Measurements from ENCODE around the gene DOCK1.

The DOCK1 gene

GRCh38 chr10:127357265-127357664 lies 452.0 kb downstream of the DOCK1 start:
- no peak overlapping the region for H3K23ac ChIP-seq (ENCODE audit: low read length)
- H3K4ac ChIP-seq (ENCODE audit: low read depth, low read length), result no peak overlapping the region
- H2BK15ac ChIP-seq (replicated peaks; ENCODE audit: low read depth), result no peak overlapping the region
- H3K27me3 ChIP-seq (ENCODE audit: insufficient read depth, low read length, poor library complexity), result no peaks in the 10 kb centered on the region
- no peak overlapping the region for H3K56ac ChIP-seq (ENCODE audit: low read length)
- H2BK120ac ChIP-seq (ENCODE audit: low read depth, low read length), result no peak overlapping the region
- no peak overlapping the region for H4K5ac ChIP-seq (ENCODE audit: low read length)
- no peak overlapping the region for H3K18ac ChIP-seq (ENCODE audit: low read length)
- no peak overlapping the region for H3K9ac ChIP-seq (ENCODE audit: low read length)
- H4K8ac ChIP-seq (ENCODE audit: low read depth, low read length), result no peak overlapping the region
- H2BK5ac ChIP-seq (ENCODE audit: low read length), result no peak overlapping the region
- H3K36me3 ChIP-seq (ENCODE audit: control insufficient read depth, insufficient read depth, low read length), result no peaks in the 10 kb centered on the region
- no CpG with 5 or more reads among the region's 6 CpGs for WGBS (ENCODE audit: extremely low coverage, insufficient coverage, low lambda C conversion rate)
- H3K27ac ChIP-seq (ENCODE audit: low read depth, low read length), result no peak overlapping the region
- no peak overlapping the region for H3K4me2 ChIP-seq (ENCODE audit: low read length)
- no peaks in the 10 kb centered on the region for H3K79me1 ChIP-seq (ENCODE audit: low read length)
- no peak for DNase-seq
- H2AK5ac ChIP-seq (ENCODE audit: low read length), result no peak overlapping the region
- no peaks in the 10 kb centered on the region for H3K79me2 ChIP-seq (ENCODE audit: control insufficient read depth, insufficient read depth, low read length)
- H3K4me3 ChIP-seq (ENCODE audit: low read length), result no peak overlapping the region
- H3K4me1 ChIP-seq (ENCODE audit: control insufficient read depth, low read depth, low read length), result no peaks in the 10 kb centered on the region

GRCh38 chr10:127358337-127358736 lies 453.1 kb downstream of the DOCK1 start:
- no peak overlapping the region for H2BK5ac ChIP-seq (ENCODE audit: low read length)
- no peak overlapping the region for H2AK5ac ChIP-seq (ENCODE audit: low read length)
- H3K4ac ChIP-seq (ENCODE audit: low read depth, low read length), result no peak overlapping the region
- H3K79me2 ChIP-seq (ENCODE audit: control insufficient read depth, insufficient read depth, low read length), result no peaks in the 10 kb centered on the region
- no peak overlapping the region for H4K8ac ChIP-seq (ENCODE audit: low read depth, low read length)
- H3K56ac ChIP-seq (ENCODE audit: low read length), result no peak overlapping the region
- H3K79me1 ChIP-seq (ENCODE audit: low read length), result no peaks in the 10 kb centered on the region
- no peak overlapping the region for H4K5ac ChIP-seq (ENCODE audit: low read length)
- H2BK120ac ChIP-seq (ENCODE audit: low read depth, low read length), result no peak overlapping the region
- no peak overlapping the region for H3K27ac ChIP-seq (ENCODE audit: low read depth, low read length)
- H3K4me2 ChIP-seq (ENCODE audit: low read length), result no peak overlapping the region
- no peak overlapping the region for H3K18ac ChIP-seq (ENCODE audit: low read length)
- no peak overlapping the region for H3K23ac ChIP-seq (ENCODE audit: low read length)
- H3K27me3 ChIP-seq (ENCODE audit: insufficient read depth, low read length, poor library complexity), result no peaks in the 10 kb centered on the region
- no peak for DNase-seq
- no peak overlapping the region for H3K9ac ChIP-seq (ENCODE audit: low read length)
- no peaks in the 10 kb centered on the region for H3K4me1 ChIP-seq (ENCODE audit: control insufficient read depth, low read depth, low read length)
- H3K36me3 ChIP-seq (ENCODE audit: control insufficient read depth, insufficient read depth, low read length), result no peaks in the 10 kb centered on the region
- H2BK15ac ChIP-seq (replicated peaks; ENCODE audit: low read depth), result no peak overlapping the region
- H3K4me3 ChIP-seq (ENCODE audit: low read length), result no peak overlapping the region
- WGBS (ENCODE audit: extremely low coverage, insufficient coverage, low lambda C conversion rate), result no CpG with 5 or more reads among the region's 9 CpGs

GRCh38 chr10:127364034-127364433 lies 458.8 kb downstream of the DOCK1 start:
- Histone ChIP-seq H4K8ac (ENCODE audit: low read depth, low read length) (no peak overlapping the region), H3K36me3 (ENCODE audit: control insufficient read depth, insufficient read depth, low read length) (no peaks in the 10 kb centered on the region), H3K79me1 (ENCODE audit: low read length) (no peaks in the 10 kb centered on the region)

GRCh38 chr10:127368101-127368500 lies 462.9 kb downstream of the DOCK1 start:
- Histone ChIP-seq H3K18ac (ENCODE audit: low read length) (no peak overlapping the region), H3K4me3 (ENCODE audit: low read length) (no peak overlapping the region), H2BK120ac (ENCODE audit: low read depth, low read length) (no peak overlapping the region), H3K27me3 (ENCODE audit: insufficient read depth, low read length, poor library complexity) (no peaks in the 10 kb centered on the region), H2BK15ac (replicated peaks; ENCODE audit: low read depth) (no peak overlapping the region), H3K79me1 (ENCODE audit: low read length) (no peaks in the 10 kb centered on the region), H3K79me2 (ENCODE audit: control insufficient read depth, insufficient read depth, low read length) (no peaks in the 10 kb centered on the region), H3K9ac (ENCODE audit: low read length) (no peak overlapping the region), H2AK5ac (ENCODE audit: low read length) (no peak overlapping the region), H4K5ac (ENCODE audit: low read length) (no peak overlapping the region), H3K56ac (ENCODE audit: low read length) (no peak overlapping the region), H4K8ac (ENCODE audit: low read depth, low read length) (no peak overlapping the region), H3K36me3 (ENCODE audit: control insufficient read depth, insufficient read depth, low read length) (no peaks in the 10 kb centered on the region), H2BK5ac (ENCODE audit: low read length) (no peak overlapping the region), H3K4ac (ENCODE audit: low read depth, low read length) (no peak overlapping the region), H3K23ac (ENCODE audit: low read length) (no peak overlapping the region), H3K4me1 (ENCODE audit: control insufficient read depth, low read depth, low read length) (no peaks in the 10 kb centered on the region), H3K4me2 (ENCODE audit: low read length) (no peak overlapping the region), H3K27ac (ENCODE audit: low read depth, low read length) (no peak overlapping the region)
- no CpG with 5 or more reads among the region's 5 CpGs for WGBS (ENCODE audit: extremely low coverage, insufficient coverage, low lambda C conversion rate)
- DNase-seq, result no peak

More at GRCh38 chr10:127364034-127364433, 458.8 kb downstream of the DOCK1 start:
- no peaks in the 10 kb centered on the region for H3K4me1 ChIP-seq (ENCODE audit: control insufficient read depth, low read depth, low read length)
- H3K4me2 ChIP-seq (ENCODE audit: low read length), result no peak overlapping the region
- DNase-seq, result no peak
- H4K5ac ChIP-seq (ENCODE audit: low read length), result no peak overlapping the region
- H2BK5ac ChIP-seq (ENCODE audit: low read length), result no peak overlapping the region
- no peak overlapping the region for H3K27ac ChIP-seq (ENCODE audit: low read depth, low read length)
- H3K27me3 ChIP-seq (ENCODE audit: insufficient read depth, low read length, poor library complexity), result no peaks in the 10 kb centered on the region
- H3K18ac ChIP-seq (ENCODE audit: low read length), result no peak overlapping the region
- no peak overlapping the region for H3K23ac ChIP-seq (ENCODE audit: low read length)
- no peak overlapping the region for H3K4me3 ChIP-seq (ENCODE audit: low read length)
- no peak overlapping the region for H3K9ac ChIP-seq (ENCODE audit: low read length)
- no peak overlapping the region for H3K4ac ChIP-seq (ENCODE audit: low read depth, low read length)
- H2BK120ac ChIP-seq (ENCODE audit: low read depth, low read length), result no peak overlapping the region
- no peak overlapping the region for H3K56ac ChIP-seq (ENCODE audit: low read length)
- H2AK5ac ChIP-seq (ENCODE audit: low read length), result no peak overlapping the region
- no peaks in the 10 kb centered on the region for H3K79me2 ChIP-seq (ENCODE audit: control insufficient read depth, insufficient read depth, low read length)
- WGBS (ENCODE audit: extremely low coverage, insufficient coverage, low lambda C conversion rate), result no CpG with 5 or more reads among the region's 11 CpGs
- no peak overlapping the region for H2BK15ac ChIP-seq (replicated peaks; ENCODE audit: low read depth)

GRCh38 chr10:127368929-127369328 lies 463.7 kb downstream of the DOCK1 start:
- Histone ChIP-seq H2BK15ac (replicated peaks; ENCODE audit: low read depth) (no peak overlapping the region), H3K4me2 (ENCODE audit: low read length) (no peak overlapping the region), H3K9ac (ENCODE audit: low read length) (no peak overlapping the region), H3K4ac (ENCODE audit: low read depth, low read length) (no peak overlapping the region), H3K18ac (ENCODE audit: low read length) (no peak overlapping the region), H3K79me1 (ENCODE audit: low read length) (no peaks in the 10 kb centered on the region), H3K56ac (ENCODE audit: low read length) (no peak overlapping the region), H2AK5ac (ENCODE audit: low read length) (no peak overlapping the region), H4K8ac (ENCODE audit: low read depth, low read length) (no peak overlapping the region), H4K5ac (ENCODE audit: low read length) (no peak overlapping the region), H2BK120ac (ENCODE audit: low read depth, low read length) (no peak overlapping the region), H3K79me2 (ENCODE audit: control insufficient read depth, insufficient read depth, low read length) (no peaks in the 10 kb centered on the region), H2BK5ac (ENCODE audit: low read length) (no peak overlapping the region), H3K27ac (ENCODE audit: low read depth, low read length) (no peak overlapping the region), H3K4me1 (ENCODE audit: control insufficient read depth, low read depth, low read length) (no peaks in the 10 kb centered on the region), H3K36me3 (ENCODE audit: control insufficient read depth, insufficient read depth, low read length) (no peaks in the 10 kb centered on the region), H3K4me3 (ENCODE audit: low read length) (no peak overlapping the region), H3K27me3 (ENCODE audit: insufficient read depth, low read length, poor library complexity) (no peaks in the 10 kb centered on the region), H3K23ac (ENCODE audit: low read length) (no peak overlapping the region)
- DNase-seq, result no peak
- no CpG with 5 or more reads among the region's 4 CpGs for WGBS (ENCODE audit: extremely low coverage, insufficient coverage, low lambda C conversion rate)

- no peak overlapping the region for H4K5ac ChIP-seq (ENCODE audit: low read length)
- H2BK5ac ChIP-seq (ENCODE audit: low read length), result no peak overlapping the region
- H3K27ac ChIP-seq (ENCODE audit: low read depth, low read length), result no peak overlapping the region
- no CpG with 5 or more reads among the region's 7 CpGs for WGBS (ENCODE audit: extremely low coverage, insufficient coverage, low lambda C conversion rate)
- no peak overlapping the region for H3K4me3 ChIP-seq (ENCODE audit: low read length)
- no peak overlapping the region for H3K4me2 ChIP-seq (ENCODE audit: low read length)
- H3K27me3 ChIP-seq (ENCODE audit: insufficient read depth, low read length, poor library complexity), result no peaks in the 10 kb centered on the region
- DNase-seq, result no peak
- no peak overlapping the region for H3K4ac ChIP-seq (ENCODE audit: low read depth, low read length)
- H3K56ac ChIP-seq (ENCODE audit: low read length), result no peak overlapping the region
- H2AK5ac ChIP-seq (ENCODE audit: low read length), result no peak overlapping the region
- no peak overlapping the region for H3K18ac ChIP-seq (ENCODE audit: low read length)
- H2BK120ac ChIP-seq (ENCODE audit: low read depth, low read length), result no peak overlapping the region
- no peaks in the 10 kb centered on the region for H3K79me2 ChIP-seq (ENCODE audit: control insufficient read depth, insufficient read depth, low read length)
- H3K9ac ChIP-seq (ENCODE audit: low read length), result no peak overlapping the region
- no peak overlapping the region for H4K8ac ChIP-seq (ENCODE audit: low read depth, low read length)
- H2BK15ac ChIP-seq (replicated peaks; ENCODE audit: low read depth), result no peak overlapping the region
- H3K79me1 ChIP-seq (ENCODE audit: low read length), result no peaks in the 10 kb centered on the region
- H3K23ac ChIP-seq (ENCODE audit: low read length), result no peak overlapping the region
- H3K4me1 ChIP-seq (ENCODE audit: control insufficient read depth, low read depth, low read length), result no peaks in the 10 kb centered on the region
- H3K36me3 ChIP-seq (ENCODE audit: control insufficient read depth, insufficient read depth, low read length), result no peaks in the 10 kb centered on the region
Measured at GRCh38 chr10:127370601-127371000, 465.4 kb downstream of the DOCK1 start.

Measured in mesendoderm (in vitro differentiated cells).